ENCODE data around the gene CMIP.

Gene CMIP

DNA sequence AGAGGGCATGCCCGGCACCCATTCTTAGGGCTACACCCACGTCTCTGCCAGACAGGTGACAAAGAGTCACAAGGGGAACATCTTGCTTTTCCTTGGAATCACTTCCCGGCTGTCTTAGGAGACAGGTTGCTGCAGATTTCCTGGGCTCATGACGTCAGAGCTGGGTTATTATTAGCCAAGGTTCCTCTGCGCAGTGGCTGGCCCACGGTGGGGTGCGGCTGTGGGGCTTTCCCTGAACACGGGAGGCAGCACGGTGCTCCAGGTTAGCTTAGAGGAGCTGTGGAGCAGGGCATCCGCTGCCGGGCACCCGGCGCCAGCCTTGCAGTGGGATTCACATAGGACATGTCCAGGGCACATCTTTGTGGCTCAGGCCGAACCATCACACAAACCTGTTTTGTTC, 216.5 kb downstream of the CMIP start:
- Histone ChIP-seq H3K27me3 (ENCODE audit: insufficient read depth, low read length) (no peaks in the 10 kb centered on the region), H3K36me3 (ENCODE audit: insufficient read depth, low read length) (no peaks in the 10 kb centered on the region), H3K4me3 (ENCODE audit: low read depth, low read length) (no peak overlapping the region), H3K4me1 (ENCODE audit: control insufficient read depth, insufficient read depth, low read length, unreplicated experiment) (no peaks in the 10 kb centered on the region), H2AFZ (ENCODE audit: low read length, unreplicated experiment) (no peak overlapping the region), H3K79me2 (ENCODE audit: control insufficient read depth, insufficient read depth, low read length, unreplicated experiment) (no peaks in the 10 kb centered on the region), H3K27ac (ENCODE audit: low read depth, low read length) (no peak overlapping the region)

- H3K79me2 ChIP-seq (ENCODE audit: control insufficient read depth, insufficient read depth, low read length, unreplicated experiment), result no peaks in the 10 kb centered on the region
- no peak overlapping the region for H2AFZ ChIP-seq (ENCODE audit: low read length, unreplicated experiment)
- no peak overlapping the region for H3K4me3 ChIP-seq (ENCODE audit: low read depth, low read length)
- H3K27me3 ChIP-seq (ENCODE audit: insufficient read depth, low read length), result no peaks in the 10 kb centered on the region
- no peaks in the 10 kb centered on the region for H3K4me1 ChIP-seq (ENCODE audit: control insufficient read depth, insufficient read depth, low read length, unreplicated experiment)
- H3K27ac ChIP-seq (ENCODE audit: low read depth, low read length), result no peak overlapping the region
- H3K36me3 ChIP-seq (ENCODE audit: insufficient read depth, low read length), result no peaks in the 10 kb centered on the region
Measured at GRCh38 chr16:81664153-81664552, 219.5 kb downstream of the CMIP start.

DNA sequence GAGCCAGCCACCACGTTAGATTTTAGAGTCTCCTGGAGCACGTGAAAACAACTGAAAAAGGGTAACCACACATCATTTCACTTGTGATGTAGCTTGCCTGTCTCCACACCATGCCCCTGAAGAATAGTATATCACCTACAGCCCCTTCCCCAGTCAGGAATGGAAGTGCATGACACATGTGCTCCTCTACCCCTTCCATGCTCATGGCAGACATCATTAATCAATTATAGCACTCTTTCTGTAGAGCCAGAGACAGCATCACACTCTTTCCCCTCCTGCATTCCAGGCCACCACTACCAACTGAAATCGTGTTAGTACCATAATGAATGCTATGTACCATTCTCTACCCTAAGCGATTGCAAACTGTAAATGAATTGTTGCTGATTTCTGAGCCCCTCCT, 221.0 kb downstream of the CMIP start:
- no peak overlapping the region for H2AFZ ChIP-seq (ENCODE audit: low read length, unreplicated experiment)
- no peaks in the 10 kb centered on the region for H3K79me2 ChIP-seq (ENCODE audit: control insufficient read depth, insufficient read depth, low read length, unreplicated experiment)
- no peaks in the 10 kb centered on the region for H3K27me3 ChIP-seq (ENCODE audit: insufficient read depth, low read length)
- H3K27ac ChIP-seq (ENCODE audit: low read depth, low read length), result no peak overlapping the region
- no peaks in the 10 kb centered on the region for H3K4me1 ChIP-seq (ENCODE audit: control insufficient read depth, insufficient read depth, low read length, unreplicated experiment)
- H3K36me3 ChIP-seq (ENCODE audit: insufficient read depth, low read length), result no peaks in the 10 kb centered on the region
- no peak overlapping the region for H3K4me3 ChIP-seq (ENCODE audit: low read depth, low read length)

GRCh38 chr16:81666113-81666512, 221.5 kb downstream of the CMIP start:
- no peaks in the 10 kb centered on the region for H3K36me3 ChIP-seq (ENCODE audit: insufficient read depth, low read length)
- no peaks in the 10 kb centered on the region for H3K27me3 ChIP-seq (ENCODE audit: insufficient read depth, low read length)
- no peaks in the 10 kb centered on the region for H3K4me1 ChIP-seq (ENCODE audit: control insufficient read depth, insufficient read depth, low read length, unreplicated experiment)
- H3K79me2 ChIP-seq (ENCODE audit: control insufficient read depth, insufficient read depth, low read length, unreplicated experiment), result no peaks in the 10 kb centered on the region
- no peak overlapping the region for H2AFZ ChIP-seq (ENCODE audit: low read length, unreplicated experiment)
- H3K27ac ChIP-seq (ENCODE audit: low read depth, low read length), result no peak overlapping the region
- H3K4me3 ChIP-seq (ENCODE audit: low read depth, low read length), result no peak overlapping the region

DNA sequence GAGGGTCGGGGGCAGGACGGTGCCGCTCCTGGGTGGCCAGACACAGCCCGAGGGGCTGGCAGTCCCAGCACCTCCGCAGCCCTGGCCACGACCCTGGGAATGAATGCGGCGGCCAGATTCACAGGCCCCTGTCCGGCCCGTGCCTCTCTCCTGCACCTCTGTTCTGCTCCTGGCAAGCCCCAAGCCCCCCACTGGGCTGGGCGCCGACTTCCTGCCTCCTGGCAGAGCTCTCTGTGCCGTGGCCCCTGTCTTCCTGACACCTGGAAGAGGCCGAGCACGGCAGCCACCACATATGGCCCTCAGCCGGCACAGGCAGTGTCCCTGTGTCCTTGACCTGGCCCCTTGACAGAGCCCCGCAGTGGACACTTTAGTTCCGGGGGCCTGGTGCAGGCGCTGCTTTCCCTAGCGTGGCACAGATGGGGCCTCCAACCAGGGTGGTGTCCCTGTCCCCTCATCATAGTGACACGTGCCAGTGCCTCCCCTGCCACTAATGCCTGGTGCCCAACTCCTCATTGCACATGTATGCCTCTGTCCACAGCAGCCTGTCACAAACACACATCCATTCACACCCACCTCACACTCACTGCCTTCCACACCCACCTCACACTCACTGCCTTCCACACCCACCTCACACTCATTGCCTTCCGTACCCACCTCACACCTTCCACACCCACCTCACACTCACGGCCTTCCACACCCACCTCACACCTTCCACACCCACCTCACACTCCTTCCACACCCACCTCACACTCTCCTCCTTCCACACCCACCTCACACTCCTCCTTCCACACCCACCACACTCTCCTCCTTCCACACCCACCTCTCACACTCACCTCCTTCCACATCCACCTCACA, 223.9 kb downstream of the CMIP start:
- Histone ChIP-seq H3K27me3 (ENCODE audit: insufficient read depth, low read length) (no peaks in the 10 kb centered on the region), H3K36me3 (ENCODE audit: insufficient read depth, low read length) (no peaks in the 10 kb centered on the region), H2AFZ (ENCODE audit: low read length, unreplicated experiment) (no peak overlapping the region), H3K79me2 (ENCODE audit: control insufficient read depth, insufficient read depth, low read length, unreplicated experiment) (no peaks in the 10 kb centered on the region), H3K4me1 (ENCODE audit: control insufficient read depth, insufficient read depth, low read length, unreplicated experiment) (no peaks in the 10 kb centered on the region), H3K27ac (ENCODE audit: low read depth, low read length) (no peak overlapping the region), H3K4me3 (ENCODE audit: low read depth, low read length) (no peak overlapping the region)

GRCh38 chr16:81669473-81670350, 225.1 kb downstream of the CMIP start:
- no peaks in the 10 kb centered on the region for H3K4me1 ChIP-seq (ENCODE audit: control insufficient read depth, insufficient read depth, low read length, unreplicated experiment)
- H3K27ac ChIP-seq (ENCODE audit: low read depth, low read length), result no peak overlapping the region
- H3K27me3 ChIP-seq (ENCODE audit: insufficient read depth, low read length), result no peaks in the 10 kb centered on the region
- no peaks in the 10 kb centered on the region for H3K79me2 ChIP-seq (ENCODE audit: control insufficient read depth, insufficient read depth, low read length, unreplicated experiment)
- H3K36me3 ChIP-seq (ENCODE audit: insufficient read depth, low read length), result no peaks in the 10 kb centered on the region
- H2AFZ ChIP-seq (ENCODE audit: low read length, unreplicated experiment), result no peak overlapping the region
- H3K4me3 ChIP-seq (ENCODE audit: low read depth, low read length), result no peak overlapping the region

DNA sequence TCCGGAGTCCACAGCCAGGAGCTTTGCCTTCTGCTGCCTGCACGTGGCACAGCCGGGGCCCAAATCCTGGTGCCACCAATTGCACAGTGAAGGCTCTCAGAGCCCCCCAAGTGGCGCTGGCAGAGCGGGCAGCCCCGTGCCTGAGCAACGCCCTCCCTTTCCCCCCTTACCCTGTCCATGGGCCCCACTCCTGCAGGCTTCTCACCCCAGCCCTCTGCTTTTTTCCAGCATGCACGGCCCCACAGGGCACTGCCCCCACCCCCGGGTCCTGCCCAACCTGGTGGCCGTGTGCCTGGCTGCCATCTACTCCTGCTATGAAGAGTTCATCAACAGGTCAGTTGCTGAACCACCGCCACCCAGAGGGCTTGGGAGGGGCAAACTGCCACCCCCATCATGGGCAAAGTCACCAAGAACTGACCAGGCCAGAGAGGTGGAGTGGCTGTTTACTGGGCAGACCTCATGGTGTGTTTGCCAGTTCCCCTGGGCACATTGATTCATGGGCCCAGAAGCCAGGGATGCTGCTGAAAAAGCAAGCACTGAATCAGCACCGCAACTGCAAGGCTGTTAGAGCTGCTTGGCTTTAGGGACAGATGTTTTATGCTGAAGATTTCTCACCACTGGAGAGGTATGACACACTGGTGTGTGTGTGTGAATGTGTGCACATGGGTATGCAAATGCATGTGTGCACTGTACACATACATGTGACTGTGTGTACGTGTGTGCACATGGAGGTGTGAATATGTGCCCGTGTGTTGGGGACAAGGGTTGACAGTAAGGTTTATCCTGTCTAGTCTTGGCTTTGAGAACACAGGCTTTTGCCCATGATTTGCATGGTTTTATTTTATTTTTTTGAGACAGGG, 227.4 kb downstream of the CMIP start:
- Histone ChIP-seq H3K36me3 (ENCODE audit: insufficient read depth, low read length) (no peaks in the 10 kb centered on the region), H3K27me3 (ENCODE audit: insufficient read depth, low read length) (no peaks in the 10 kb centered on the region), H3K79me2 (ENCODE audit: control insufficient read depth, insufficient read depth, low read length, unreplicated experiment) (no peaks in the 10 kb centered on the region), H3K4me1 (ENCODE audit: control insufficient read depth, insufficient read depth, low read length, unreplicated experiment) (no peaks in the 10 kb centered on the region), H3K4me3 (ENCODE audit: low read depth, low read length) (no peak overlapping the region), H2AFZ (ENCODE audit: low read length, unreplicated experiment) (no peak overlapping the region), H3K27ac (ENCODE audit: low read depth, low read length) (no peak overlapping the region)

- no peaks in the 10 kb centered on the region for H3K4me1 ChIP-seq (ENCODE audit: control insufficient read depth, insufficient read depth, low read length, unreplicated experiment)
- H2AFZ ChIP-seq (ENCODE audit: low read length, unreplicated experiment), result no peak overlapping the region
- no peaks in the 10 kb centered on the region for H3K36me3 ChIP-seq (ENCODE audit: insufficient read depth, low read length)
- no peaks in the 10 kb centered on the region for H3K27me3 ChIP-seq (ENCODE audit: insufficient read depth, low read length)
- no peaks in the 10 kb centered on the region for H3K79me2 ChIP-seq (ENCODE audit: control insufficient read depth, insufficient read depth, low read length, unreplicated experiment)
- no peak overlapping the region for H3K27ac ChIP-seq (ENCODE audit: low read depth, low read length)
- no peak overlapping the region for H3K4me3 ChIP-seq (ENCODE audit: low read depth, low read length)
Measured at GRCh38 chr16:81673432-81673831, 228.8 kb downstream of the CMIP start.

GRCh38 chr16:81675662-81676061, 231.1 kb downstream of the CMIP start:
- H3K36me3 ChIP-seq (ENCODE audit: insufficient read depth, low read length), result no peaks in the 10 kb centered on the region
- H3K79me2 ChIP-seq (ENCODE audit: control insufficient read depth, insufficient read depth, low read length, unreplicated experiment), result no peaks in the 10 kb centered on the region
- no peaks in the 10 kb centered on the region for H3K4me1 ChIP-seq (ENCODE audit: control insufficient read depth, insufficient read depth, low read length, unreplicated experiment)
- H3K27me3 ChIP-seq (ENCODE audit: insufficient read depth, low read length), result no peaks in the 10 kb centered on the region
- H2AFZ ChIP-seq (ENCODE audit: low read length, unreplicated experiment), result no peak overlapping the region
- H3K4me3 ChIP-seq (ENCODE audit: low read depth, low read length), result no peak overlapping the region
- H3K27ac ChIP-seq (ENCODE audit: low read depth, low read length), result no peak overlapping the region

- no peaks in the 10 kb centered on the region for H3K4me1 ChIP-seq (ENCODE audit: control insufficient read depth, insufficient read depth, low read length, unreplicated experiment)
- H3K79me2 ChIP-seq (ENCODE audit: control insufficient read depth, insufficient read depth, low read length, unreplicated experiment), result no peaks in the 10 kb centered on the region
- no peaks in the 10 kb centered on the region for H3K36me3 ChIP-seq (ENCODE audit: insufficient read depth, low read length)
- H2AFZ ChIP-seq (ENCODE audit: low read length, unreplicated experiment), result no peak overlapping the region
- no peaks in the 10 kb centered on the region for H3K27me3 ChIP-seq (ENCODE audit: insufficient read depth, low read length)
- no peak overlapping the region for H3K27ac ChIP-seq (ENCODE audit: low read depth, low read length)
- no peak overlapping the region for H3K4me3 ChIP-seq (ENCODE audit: low read depth, low read length)
Measured at GRCh38 chr16:81676066-81676882, 231.7 kb downstream of the CMIP start.

Measured in ACC112 (cell line).